Stomach (tissue), 9 donors: ENCODE results near the gene MST1. TPM values are rescaled to one million over a fixed set of nuclear protein-coding genes. Genes with fewer than 3 reads are reported as not detected.

ENCODE experiments used
- DNase-seq, 2 donors: peaks; one replicate each; pipeline versions ENCODE4 v3.0.0 to v3.0.0-alpha.2; 2013 to 2019
- H3K27ac ChIP-seq, 5 donors: fragments of 200-600 bp in 4 of 5; sonication (generic) in 4 of 5; one replicate each; pipeline ENCODE4 v1.5.1; 2013 to 2019; ENCODE audit warnings: mild to moderate bottlenecking in 1 of 5, moderate library complexity in 1 of 5
- H3K27me3 ChIP-seq, 3 donors: fragments of 200-600 bp; sonication (generic); one replicate each; pipeline ENCODE4 v1.5.1; 2017 to 2019; ENCODE audit warnings: mixed run types in 1 of 3
- H3K36me3 ChIP-seq, 4 donors: fragments of 200-600 bp; sonication (generic); 1 replicate in 3 of 4; 2 replicates in 1 of 4; pipeline ENCODE4 v1.5.1; 2016 to 2019
- H3K4me1 ChIP-seq, 4 donors: fragments of 200-600 bp; sonication (generic); one replicate each; pipeline ENCODE4 v1.5.1; 2016 to 2019
- H3K4me3 ChIP-seq, 4 donors: fragments of 200-600 bp; sonication (generic) in 3 of 4; one replicate each; pipeline ENCODE4 v1.5.1; 2016 to 2019; ENCODE audit warnings: mild to moderate bottlenecking in 1 of 4
- H3K9me3 ChIP-seq, 4 donors: fragments of 200-600 bp; sonication (generic); one replicate each; pipeline ENCODE4 v1.5.1; 2016 to 2019
- EP300 ChIP-seq: sonication (generic); formaldehyde crosslinking; IDR thresholded peaks from one replicate; pipeline ENCODE4 v1.6.1; 2017; ENCODE audit warnings: antibody characterized with exemption
- POLR2A ChIP-seq, 4 donors: fragments of 450-650 bp; IDR thresholded peaks; one replicate each; pipeline ENCODE4 v1.6.1; 2016; ENCODE audit warnings: antibody characterized with exemption in 4 of 4, control low read depth in 2 of 4, mild to moderate bottlenecking in 1 of 4, moderate library complexity in 1 of 4
- POLR2AphosphoS5 ChIP-seq, 3 donors: sonication (generic); formaldehyde crosslinking; IDR thresholded peaks; one replicate each; pipeline ENCODE4 v1.6.1; 2016; ENCODE audit warnings: antibody characterized with exemption in 3 of 3
- WGBS, 5 donors: extraction: QIAGEN DNeasy Blood & Tissue Kit in 3 of 5; methylation state at CpG; one replicate each; pipeline versions ENCODE4 v1.1.5 to v1.1.7; 2013 to 2018; 5-methylcytosine and 5-hydroxymethylcytosine counted together
- intact Hi-C: fragments of 100-400 bp; cut with DNase I; formaldehyde crosslinking; loops from one replicate; pipeline ENCODE4 v1.15.1; 2023; ENCODE audit warnings: low total_unique reads
- polyA plus RNA-seq, 3 donors: library from polyadenylated mRNA; stranded (reverse); fragments of 200-250 nt; gene quantifications; one replicate each; pipeline ENCODE4 v1.2.3, GENCODE V29; 2013
- total RNA-seq, 5 donors: library from RNA; depleted of rRNA; stranded (reverse); fragments of >200 nt; gene quantifications; one replicate each; pipeline versions ENCODE4 v1.1.0 to v1.2.3, GENCODE V29; 2014 to 2016
- TF ChIP-seq, protein P1 (sequence below), 7 experiments: fragments of 450-650 bp in 4 of 7; fragments of 200-600 bp in 3 of 7; sonication (generic) in 3 of 7; IDR thresholded peaks; one replicate each; pipeline ENCODE4 v1.5.1; 2016 to 2019; ENCODE audit warnings: antibody characterized with exemption in 7 of 7, control low read depth in 2 of 7, mild to moderate bottlenecking in 1 of 7
- donor health status: healthy with polysubstance abuse.
- donor health status: Bipolar disorder and iron deficiency.
- donor health status: healthy.

The MST1 gene
- total and polyA plus RNA-seq, 8 donors: 6.7 to 172 (median 19.7) TPM

DNA sequence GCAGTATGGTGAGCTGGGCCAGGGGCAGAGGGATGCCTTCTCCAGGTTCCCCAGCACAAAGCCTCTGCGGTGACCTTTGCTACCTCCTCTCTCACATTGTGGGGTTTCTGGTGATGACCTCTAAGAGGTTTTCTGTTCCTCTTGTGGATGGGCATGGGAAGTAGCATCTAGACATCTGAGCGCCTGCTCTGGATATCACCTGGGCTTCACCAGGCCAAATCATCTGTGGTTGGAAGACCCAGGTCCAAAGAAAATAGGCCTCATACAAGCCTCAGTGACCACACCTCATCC lies 8.1 kb downstream of the MST1 start:
- TF ChIP-seq EP300 (no peak), POLR2AphosphoS5 (IDR thresholded peaks at IDR 0.05) (no peak), POLR2A (IDR thresholded peaks at IDR 0.05) (no peak)
- TF ChIP-seq, protein P1, sequence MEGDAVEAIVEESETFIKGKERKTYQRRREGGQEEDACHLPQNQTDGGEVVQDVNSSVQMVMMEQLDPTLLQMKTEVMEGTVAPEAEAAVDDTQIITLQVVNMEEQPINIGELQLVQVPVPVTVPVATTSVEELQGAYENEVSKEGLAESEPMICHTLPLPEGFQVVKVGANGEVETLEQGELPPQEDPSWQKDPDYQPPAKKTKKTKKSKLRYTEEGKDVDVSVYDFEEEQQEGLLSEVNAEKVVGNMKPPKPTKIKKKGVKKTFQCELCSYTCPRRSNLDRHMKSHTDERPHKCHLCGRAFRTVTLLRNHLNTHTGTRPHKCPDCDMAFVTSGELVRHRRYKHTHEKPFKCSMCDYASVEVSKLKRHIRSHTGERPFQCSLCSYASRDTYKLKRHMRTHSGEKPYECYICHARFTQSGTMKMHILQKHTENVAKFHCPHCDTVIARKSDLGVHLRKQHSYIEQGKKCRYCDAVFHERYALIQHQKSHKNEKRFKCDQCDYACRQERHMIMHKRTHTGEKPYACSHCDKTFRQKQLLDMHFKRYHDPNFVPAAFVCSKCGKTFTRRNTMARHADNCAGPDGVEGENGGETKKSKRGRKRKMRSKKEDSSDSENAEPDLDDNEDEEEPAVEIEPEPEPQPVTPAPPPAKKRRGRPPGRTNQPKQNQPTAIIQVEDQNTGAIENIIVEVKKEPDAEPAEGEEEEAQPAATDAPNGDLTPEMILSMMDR (IDR thresholded peaks at IDR 0.05): no peak
- Histone ChIP-seq H3K9me3 (no peaks in the 10 kb centered on the region), H3K4me3 (no peak overlapping the region), H3K4me1 (peaks cover under 1 to 17% (median 11%) of the 10 kb centered on the region in 4 donors), H3K27ac (no peak overlapping the region), H3K36me3 (peaks cover 77 to 90% (median 87%) of the 10 kb centered on the region in 4 donors), H3K27me3 (peaks cover 0 to 6% (median 0%) of the 10 kb centered on the region in 3 donors)
- WGBS, 5 donors: 89 to 100% (median 97%) methylated on average over 2 of the region's 2 CpGs
- no peak for DNase-seq
- intact Hi-C loops: no loop called here

DNA sequence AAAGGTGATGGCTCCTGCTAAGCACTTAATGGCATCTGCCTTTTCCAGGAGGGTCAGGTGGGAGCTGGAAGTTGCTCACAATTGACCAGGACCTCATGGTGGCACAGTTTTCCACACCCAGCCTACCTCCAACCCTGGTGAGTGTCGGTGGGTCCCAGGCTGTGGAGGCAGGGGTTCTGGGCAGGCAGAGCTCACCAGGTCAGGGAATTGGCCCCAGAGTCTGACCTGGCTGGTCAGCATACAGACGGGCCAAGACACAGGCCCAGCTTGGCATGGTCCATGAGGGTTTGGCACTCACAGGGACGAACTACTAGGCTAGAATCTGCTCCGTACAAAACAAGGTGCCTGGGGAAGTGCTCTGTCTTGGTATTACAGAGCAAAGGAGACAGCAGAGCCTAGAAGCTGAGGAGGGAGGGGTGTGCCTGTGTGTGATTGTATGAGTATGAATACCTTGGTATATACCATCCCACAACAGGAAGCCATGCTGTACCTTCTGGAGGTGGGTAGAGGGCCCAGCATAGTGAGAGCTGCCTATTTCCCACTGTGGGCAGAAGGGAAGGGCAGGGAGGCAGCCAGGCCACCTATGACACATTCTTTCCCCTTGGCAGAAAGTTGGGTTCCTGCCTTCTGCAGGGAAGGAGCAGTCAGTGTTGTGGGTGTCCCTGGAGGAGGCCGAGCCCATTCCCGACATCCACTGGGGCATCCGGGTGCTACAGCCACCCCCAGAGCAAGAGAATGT lies 8.6 kb downstream of the MST1 start:
- Histone ChIP-seq H3K36me3 (peaks cover 82 to 95% (median 93%) of the 10 kb centered on the region in 4 donors), H3K4me1 (peaks cover 2 to 17% (median 10%) of the 10 kb centered on the region in 4 donors), H3K4me3 (no peak overlapping the region), H3K27me3 (peaks cover 0 to 1% (median 0%) of the 10 kb centered on the region in 3 donors), H3K27ac (no peak overlapping the region), H3K9me3 (no peaks in the 10 kb centered on the region)
- WGBS, 5 donors: 88 to 93% (median 90%) methylated on average over 6 to 7 of the region's 7 CpGs
- intact Hi-C loops: no loop called here
- TF ChIP-seq, protein P1 (IDR thresholded peaks at IDR 0.05): no peak
- TF ChIP-seq POLR2A (IDR thresholded peaks at IDR 0.05) (no peak), POLR2AphosphoS5 (IDR thresholded peaks at IDR 0.05) (no peak), EP300 (no peak)
- DNase-seq: no peak

DNA sequence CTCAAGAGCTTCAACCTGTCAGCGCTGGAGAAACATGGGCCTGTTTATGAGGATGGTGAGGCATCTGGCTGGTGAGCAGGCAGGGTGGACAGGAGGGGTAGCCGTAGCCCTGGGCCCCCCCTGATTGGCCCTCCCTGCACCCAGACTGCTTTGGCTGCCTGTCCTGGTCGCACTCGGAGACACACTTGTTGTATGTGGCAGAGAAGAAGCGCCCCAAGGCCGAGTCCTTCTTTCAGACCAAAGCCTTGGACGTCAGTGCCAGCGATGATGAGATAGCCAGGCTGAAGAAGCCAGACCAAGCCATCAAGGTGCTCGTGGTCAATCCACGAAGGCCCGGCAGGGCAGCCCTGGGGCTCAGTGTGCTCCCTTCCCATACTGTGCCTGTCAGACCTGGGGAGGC lies 13.4 kb downstream of the MST1 start:
- Histone ChIP-seq H3K27ac (no peak overlapping the region), H3K27me3 (no peaks in the 10 kb centered on the region), H3K36me3 (peaks cover 51 to 57% (median 55%) of the 10 kb centered on the region in 4 donors), H3K9me3 (no peaks in the 10 kb centered on the region), H3K4me3 (no peak overlapping the region), H3K4me1 (peaks cover 19 to 42% (median 32%) of the 10 kb centered on the region in 4 donors)
- no peak for DNase-seq
- WGBS, 5 donors: 83 to 93% (median 90%) methylated on average over 10 to 11 of the region's 11 CpGs
- intact Hi-C loops: no loop called here
- TF ChIP-seq, protein P1 (IDR thresholded peaks at IDR 0.05): no peak
- TF ChIP-seq POLR2AphosphoS5 (IDR thresholded peaks at IDR 0.05) (no peak), POLR2A (IDR thresholded peaks at IDR 0.05) (no peak), EP300 (no peak)

DNA sequence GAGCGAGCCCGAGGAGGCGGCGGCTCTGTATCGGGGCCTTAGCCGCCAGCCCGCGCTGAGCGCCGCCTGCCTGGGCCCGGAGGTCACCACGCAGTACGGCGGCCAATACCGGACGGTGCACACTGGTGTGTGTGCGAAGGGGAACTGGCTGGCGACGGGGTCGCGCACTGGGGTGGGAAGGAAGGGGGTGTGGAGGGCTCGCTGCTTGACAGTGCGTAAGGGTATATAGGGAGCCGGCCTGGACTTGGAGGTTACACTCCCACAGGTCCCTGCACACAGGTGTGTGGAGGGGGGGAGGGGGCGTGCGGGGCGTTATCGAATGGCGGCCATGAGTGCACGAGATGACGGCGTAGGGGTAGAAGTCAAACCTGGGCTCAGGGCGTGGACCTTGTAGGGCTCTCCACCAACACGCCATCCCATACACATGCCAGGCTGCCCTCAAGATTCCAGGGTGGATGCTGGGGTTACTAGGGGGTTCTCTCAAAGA lies 14.7 kb downstream of the MST1 start:
- H3K9me3 ChIP-seq: no peaks in the 10 kb centered on the region
- TF ChIP-seq POLR2AphosphoS5 (IDR thresholded peaks at IDR 0.05): no peak
- TF ChIP-seq, protein P1 (IDR thresholded peaks at IDR 0.05): no peak
- no peak for TF ChIP-seq POLR2A (IDR thresholded peaks at IDR 0.05)
- no peak for TF ChIP-seq EP300

More for the DNA sequence above, 14.7 kb downstream of the MST1 start:
- Histone ChIP-seq H3K4me3 (peak overlapping the region; percentile 81 to 95 (median 90)), H3K36me3 (peaks cover 38 to 44% (median 41%) of the 10 kb centered on the region in 4 donors), H3K27me3 (no peaks in the 10 kb centered on the region), H3K27ac (peak overlapping the region; percentile 87 to 96 (median 93)), H3K4me1 (peaks cover 19 to 43% (median 32%) of the 10 kb centered on the region in 4 donors)
- intact Hi-C loops: no loop called here
- DNase-seq: no peak
- WGBS, 5 donors: 1 to 17% (median 5%) methylated on average over 25 to 34 of the region's 34 CpGs
